Thyroid gland (tissue), 4 donors: Measurements from ENCODE around the gene CLEC2A.
"Not testable (repeated sequence)": the region's sequence is repeated elsewhere in the genome, so short reads cannot be mapped to it uniquely, and the experiment has no call there.

Experiments
- POLR2A ChIP-seq, 2 donors: fragments of 450-650 bp; IDR thresholded peaks; one replicate each; pipeline ENCODE4 v1.6.1; 2017; ENCODE audit warnings: antibody characterized with exemption in 2 of 2, mild to moderate bottlenecking in 2 of 2, moderate library complexity in 1 of 2
- TF ChIP-seq, protein P1 (sequence below), 6 experiments: fragments of 200-600 bp in 3 of 6; fragments of 450-650 bp in 3 of 6; sonication (generic) in 3 of 6; IDR thresholded peaks; one replicate each; pipeline ENCODE4 v1.5.1; 2016 to 2019; ENCODE audit warnings: antibody characterized with exemption in 6 of 6, mild to moderate bottlenecking in 2 of 6, inconsistent platforms in 1 of 6, moderate library complexity in 1 of 6

DNA sequence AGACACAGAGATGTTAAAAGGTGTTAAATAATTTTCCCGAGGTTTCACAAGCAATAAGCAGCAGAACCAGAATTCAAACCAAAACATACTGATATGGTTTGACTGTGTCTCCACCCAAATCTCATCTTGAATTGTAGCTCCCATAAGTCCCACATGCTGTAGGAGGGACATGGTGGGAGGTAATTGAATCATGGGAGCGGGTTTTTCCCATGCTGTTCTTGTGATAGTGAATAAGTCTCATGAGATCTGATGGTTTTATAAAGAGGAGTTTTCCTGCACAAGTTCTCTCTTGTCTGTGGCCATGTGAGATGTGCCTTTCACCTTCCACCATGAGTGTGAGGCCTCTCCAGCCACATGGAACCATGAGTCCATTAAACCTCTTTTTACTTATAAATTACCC lies 42.6 kb upstream of the CLEC2A start:
- TF ChIP-seq, protein P1, sequence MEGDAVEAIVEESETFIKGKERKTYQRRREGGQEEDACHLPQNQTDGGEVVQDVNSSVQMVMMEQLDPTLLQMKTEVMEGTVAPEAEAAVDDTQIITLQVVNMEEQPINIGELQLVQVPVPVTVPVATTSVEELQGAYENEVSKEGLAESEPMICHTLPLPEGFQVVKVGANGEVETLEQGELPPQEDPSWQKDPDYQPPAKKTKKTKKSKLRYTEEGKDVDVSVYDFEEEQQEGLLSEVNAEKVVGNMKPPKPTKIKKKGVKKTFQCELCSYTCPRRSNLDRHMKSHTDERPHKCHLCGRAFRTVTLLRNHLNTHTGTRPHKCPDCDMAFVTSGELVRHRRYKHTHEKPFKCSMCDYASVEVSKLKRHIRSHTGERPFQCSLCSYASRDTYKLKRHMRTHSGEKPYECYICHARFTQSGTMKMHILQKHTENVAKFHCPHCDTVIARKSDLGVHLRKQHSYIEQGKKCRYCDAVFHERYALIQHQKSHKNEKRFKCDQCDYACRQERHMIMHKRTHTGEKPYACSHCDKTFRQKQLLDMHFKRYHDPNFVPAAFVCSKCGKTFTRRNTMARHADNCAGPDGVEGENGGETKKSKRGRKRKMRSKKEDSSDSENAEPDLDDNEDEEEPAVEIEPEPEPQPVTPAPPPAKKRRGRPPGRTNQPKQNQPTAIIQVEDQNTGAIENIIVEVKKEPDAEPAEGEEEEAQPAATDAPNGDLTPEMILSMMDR (IDR thresholded peaks at IDR 0.05), result not testable (repeated sequence)
- TF ChIP-seq POLR2A (IDR thresholded peaks at IDR 0.05), result not testable (repeated sequence)
